GM15510 (cell line): ENCODE measurements around the gene SLC38A4.

Experiments
- POLR2A ChIP-seq: IDR thresholded peaks from 3 replicates; pipeline ENCODE4 v1.6.1; 2011; ENCODE audit warnings: borderline replicate concordance; ENCODE audit not compliant: insufficient read length; ENCODE audit errors: extremely low read depth

Gene SLC38A4

GRCh38 chr12:46825591-46826414 lies at the start of gene SLC38A4:
Gene SLC38A4 (minus strand): TSS chr12:46825997. CDS start chr12:46793071, 32,926 bp downstream.
- no peak for TF ChIP-seq POLR2A

GRCh38 chr12:46875095-46875494 lies 49.3 kb upstream of the SLC38A4 start:
- no peak for TF ChIP-seq POLR2A

GRCh38 chr12:46874642-46875041 lies 48.8 kb upstream of the SLC38A4 start:
- TF ChIP-seq POLR2A: no peak

GRCh38 chr12:46872135-46872534 lies 46.3 kb upstream of the SLC38A4 start:
- TF ChIP-seq POLR2A: no peak

- no peak for TF ChIP-seq POLR2A
Observed at GRCh38 chr12:46865311-46865710, 39.5 kb upstream of the SLC38A4 start.

GRCh38 chr12:46858368-46858767 lies 32.6 kb upstream of the SLC38A4 start:
- TF ChIP-seq POLR2A: no peak

- TF ChIP-seq POLR2A: no peak
Observed at GRCh38 chr12:46857486-46857885, 31.7 kb upstream of the SLC38A4 start.

GRCh38 chr12:46855760-46856159 lies 30.0 kb upstream of the SLC38A4 start:
- TF ChIP-seq POLR2A: no peak

- TF ChIP-seq POLR2A: no peak
Observed at GRCh38 chr12:46847001-46847400, 21.2 kb upstream of the SLC38A4 start.

- TF ChIP-seq POLR2A: no peak
Observed at GRCh38 chr12:46843811-46844210, 18.0 kb upstream of the SLC38A4 start.

GRCh38 chr12:46841891-46842290 lies 16.1 kb upstream of the SLC38A4 start:
- TF ChIP-seq POLR2A: no peak

GRCh38 chr12:46839964-46840363 lies 14.2 kb upstream of the SLC38A4 start:
- no peak for TF ChIP-seq POLR2A

GRCh38 chr12:46839232-46839631 lies 13.4 kb upstream of the SLC38A4 start:
- TF ChIP-seq POLR2A: no peak

- no peak for TF ChIP-seq POLR2A
Observed at GRCh38 chr12:46835785-46836184, 10.0 kb upstream of the SLC38A4 start.

- no peak for TF ChIP-seq POLR2A
Observed at GRCh38 chr12:46832130-46832704, 6.4 kb upstream of the SLC38A4 start.

GRCh38 chr12:46831335-46832129 lies 5.7 kb upstream of the SLC38A4 start:
- no peak for TF ChIP-seq POLR2A

GRCh38 chr12:46830731-46831334 lies 5.0 kb upstream of the SLC38A4 start:
- no peak for TF ChIP-seq POLR2A
